Keratinocyte (primary cell): ENCODE data around the gene KRT31.

ENCODE experiments used
- CTCF ChIP-seq, 3 experiments: IDR thresholded peaks in 1 of 3; conservative IDR thresholded peaks in 1 of 3; optimal IDR thresholded peaks in 1 of 3; 2 replicates in 2 of 3; 3 replicates in 1 of 3; pipeline versions ENCODE3 to v1.5.1; 2011; ENCODE audit warnings: low read length in 3 of 3, mild to moderate bottlenecking in 3 of 3, moderate library complexity in 2 of 3, control low read depth in 1 of 3, inconsistent platforms in 1 of 3; ENCODE audit not compliant: insufficient read depth in 2 of 3; ENCODE audit errors: extremely low read depth in 1 of 3
- EZH2 ChIP-seq: IDR thresholded peaks from one replicate; pipeline ENCODE4 v1.6.1; 2012; ENCODE audit warnings: inconsistent platforms, mild to moderate bottlenecking, low read length, moderate library complexity

DNA sequence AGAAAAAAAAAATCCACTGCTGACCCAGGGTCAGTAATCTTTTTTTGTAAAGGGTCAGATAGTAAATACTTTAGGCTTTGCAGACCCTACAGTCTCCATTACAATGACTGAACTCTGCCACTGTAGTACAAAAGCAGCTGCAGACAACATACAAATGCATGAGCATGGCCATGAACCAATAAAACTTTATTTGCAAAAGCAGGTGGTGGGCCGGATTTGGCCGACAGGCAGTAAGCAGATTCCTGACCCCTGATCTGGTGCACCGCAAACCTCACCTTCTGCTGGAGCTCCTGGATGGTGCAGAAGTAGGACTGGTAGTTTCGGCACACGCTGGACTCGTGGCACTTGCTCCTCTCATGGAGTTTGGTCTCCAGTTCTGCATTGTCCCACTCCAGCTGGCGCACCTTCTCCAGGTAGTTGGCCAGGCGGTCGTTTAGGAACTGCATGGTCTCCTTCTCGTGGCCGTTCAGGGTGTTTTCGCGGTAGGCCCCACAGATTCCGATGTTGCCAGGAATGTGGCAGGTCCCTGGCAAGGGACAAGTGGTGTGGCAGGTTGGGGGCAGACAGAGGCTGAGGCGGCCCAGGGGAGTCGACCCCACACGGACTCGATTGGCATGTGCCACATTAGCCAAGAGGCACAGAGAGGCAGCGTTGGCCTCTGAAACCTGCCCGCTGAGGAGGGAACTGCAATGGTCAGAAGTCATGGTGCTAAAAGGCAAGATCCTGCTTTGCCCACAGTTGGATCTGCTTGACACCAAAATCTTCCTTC is 13.8 kb upstream of the KRT31 start:
- TF ChIP-seq CTCF (optimal IDR thresholded peaks at IDR 0.05 in 1 of 3, IDR thresholded peaks at IDR 0.05 in 1 of 3, conservative IDR thresholded peaks at IDR 0.05 in 1 of 3; ENCODE audit: extremely low read depth in 1 of 3, insufficient read depth in 2 of 3, low read length in 3 of 3) (no peak), EZH2 (no peak)
